ENCODE measurements around the gene SNAI3. TPM values are rescaled to one million over a fixed set of nuclear protein-coding genes. Genes with fewer than 3 reads are reported as not detected.

SNAI3 gene
- total RNA-seq, 1 experiment from 2014 or later: 9.1 TPM

DNA sequence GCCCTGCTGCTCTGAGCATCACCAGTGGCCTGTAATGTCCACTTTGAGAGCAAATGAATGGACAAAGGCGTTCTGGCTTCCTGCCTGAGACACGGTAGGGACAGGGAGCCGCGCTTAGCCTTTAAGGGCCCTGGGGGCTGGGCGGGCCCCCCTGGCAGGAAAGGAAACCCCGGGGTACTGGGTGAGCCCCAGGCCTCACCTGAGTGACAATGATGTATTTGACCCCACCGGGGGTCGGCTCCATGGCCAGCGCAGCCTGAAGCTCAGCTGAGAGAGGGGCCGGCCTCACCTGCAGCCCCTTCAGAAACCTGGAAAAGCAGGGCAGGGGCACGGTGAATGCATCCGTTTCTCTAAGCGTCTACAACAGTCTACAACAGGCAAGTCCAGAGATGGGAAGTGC is 33.2 kb downstream of the SNAI3 start (continued):
- TF ChIP-seq, protein P1, sequence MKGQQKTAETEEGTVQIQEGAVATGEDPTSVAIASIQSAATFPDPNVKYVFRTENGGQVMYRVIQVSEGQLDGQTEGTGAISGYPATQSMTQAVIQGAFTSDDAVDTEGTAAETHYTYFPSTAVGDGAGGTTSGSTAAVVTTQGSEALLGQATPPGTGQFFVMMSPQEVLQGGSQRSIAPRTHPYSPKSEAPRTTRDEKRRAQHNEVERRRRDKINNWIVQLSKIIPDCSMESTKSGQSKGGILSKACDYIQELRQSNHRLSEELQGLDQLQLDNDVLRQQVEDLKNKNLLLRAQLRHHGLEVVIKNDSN (CRISPR knock-in tag; IDR thresholded peaks at IDR 0.05): no peak

DNA sequence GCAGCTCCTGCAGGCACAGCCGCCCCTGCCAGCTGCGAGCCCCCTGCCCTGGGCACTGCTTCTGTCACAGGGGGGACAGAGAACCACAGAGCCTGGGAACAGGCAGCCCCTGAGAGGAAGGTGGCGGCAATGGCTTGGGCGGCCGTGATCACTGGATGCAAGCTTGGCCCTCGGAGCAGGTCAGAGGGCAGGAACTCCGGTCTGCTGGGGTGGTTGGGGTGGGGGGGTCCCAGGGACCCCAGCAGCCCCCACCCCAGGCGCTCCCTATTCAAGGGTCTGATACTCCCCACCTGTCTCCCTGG is 33.6 kb downstream of the SNAI3 start:
- peak; percentile 10 for DNase-seq (ENCODE audit: low spot score)
- no peak overlapping the region for H3K4me3 Mint-ChIP-seq
- H3K27ac Mint-ChIP-seq: no peak overlapping the region
- H3K36me3 Mint-ChIP-seq: peaks cover 11% of the 10 kb centered on the region
- no peaks in the 10 kb centered on the region for H3K27me3 Mint-ChIP-seq (ENCODE audit: low read depth)
- POLR2A ChIA-PET: no interaction called here
- ATAC-seq: no peak
- peaks cover 10% of the 10 kb centered on the region for H3K4me1 Mint-ChIP-seq
- H3K9me3 Mint-ChIP-seq: no peaks in the 10 kb centered on the region
- CTCF ChIA-PET: interaction anchor here (0.8 to 2.0 kb wide), 2 partner anchors 15 to 85 kb away, joined by 3 to 8 read pairs; no protein-coding TSS in a partner anchor
- TF ChIP-seq, protein P2, sequence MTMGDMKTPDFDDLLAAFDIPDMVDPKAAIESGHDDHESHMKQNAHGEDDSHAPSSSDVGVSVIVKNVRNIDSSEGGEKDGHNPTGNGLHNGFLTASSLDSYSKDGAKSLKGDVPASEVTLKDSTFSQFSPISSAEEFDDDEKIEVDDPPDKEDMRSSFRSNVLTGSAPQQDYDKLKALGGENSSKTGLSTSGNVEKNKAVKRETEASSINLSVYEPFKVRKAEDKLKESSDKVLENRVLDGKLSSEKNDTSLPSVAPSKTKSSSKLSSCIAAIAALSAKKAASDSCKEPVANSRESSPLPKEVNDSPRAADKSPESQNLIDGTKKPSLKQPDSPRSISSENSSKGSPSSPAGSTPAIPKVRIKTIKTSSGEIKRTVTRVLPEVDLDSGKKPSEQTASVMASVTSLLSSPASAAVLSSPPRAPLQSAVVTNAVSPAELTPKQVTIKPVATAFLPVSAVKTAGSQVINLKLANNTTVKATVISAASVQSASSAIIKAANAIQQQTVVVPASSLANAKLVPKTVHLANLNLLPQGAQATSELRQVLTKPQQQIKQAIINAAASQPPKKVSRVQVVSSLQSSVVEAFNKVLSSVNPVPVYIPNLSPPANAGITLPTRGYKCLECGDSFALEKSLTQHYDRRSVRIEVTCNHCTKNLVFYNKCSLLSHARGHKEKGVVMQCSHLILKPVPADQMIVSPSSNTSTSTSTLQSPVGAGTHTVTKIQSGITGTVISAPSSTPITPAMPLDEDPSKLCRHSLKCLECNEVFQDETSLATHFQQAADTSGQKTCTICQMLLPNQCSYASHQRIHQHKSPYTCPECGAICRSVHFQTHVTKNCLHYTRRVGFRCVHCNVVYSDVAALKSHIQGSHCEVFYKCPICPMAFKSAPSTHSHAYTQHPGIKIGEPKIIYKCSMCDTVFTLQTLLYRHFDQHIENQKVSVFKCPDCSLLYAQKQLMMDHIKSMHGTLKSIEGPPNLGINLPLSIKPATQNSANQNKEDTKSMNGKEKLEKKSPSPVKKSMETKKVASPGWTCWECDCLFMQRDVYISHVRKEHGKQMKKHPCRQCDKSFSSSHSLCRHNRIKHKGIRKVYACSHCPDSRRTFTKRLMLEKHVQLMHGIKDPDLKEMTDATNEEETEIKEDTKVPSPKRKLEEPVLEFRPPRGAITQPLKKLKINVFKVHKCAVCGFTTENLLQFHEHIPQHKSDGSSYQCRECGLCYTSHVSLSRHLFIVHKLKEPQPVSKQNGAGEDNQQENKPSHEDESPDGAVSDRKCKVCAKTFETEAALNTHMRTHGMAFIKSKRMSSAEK (CRISPR knock-in tag; IDR thresholded peaks at IDR 0.05; ENCODE audit: borderline replicate concordance): no peak
- no peak for TF ChIP-seq TEAD1 (CRISPR knock-in tag; IDR thresholded peaks at IDR 0.05)
- TF ChIP-seq ZNF423 (CRISPR knock-in tag; IDR thresholded peaks at IDR 0.05): no peak
- TF ChIP-seq GABPB1 (CRISPR knock-in tag; IDR thresholded peaks at IDR 0.05): no peak
- TF ChIP-seq FOXK1 (CRISPR knock-in tag; IDR thresholded peaks at IDR 0.05): no peak
- no peak for TF ChIP-seq ZNF232 (CRISPR knock-in tag; IDR thresholded peaks at IDR 0.05)
- TF ChIP-seq, protein P3, sequence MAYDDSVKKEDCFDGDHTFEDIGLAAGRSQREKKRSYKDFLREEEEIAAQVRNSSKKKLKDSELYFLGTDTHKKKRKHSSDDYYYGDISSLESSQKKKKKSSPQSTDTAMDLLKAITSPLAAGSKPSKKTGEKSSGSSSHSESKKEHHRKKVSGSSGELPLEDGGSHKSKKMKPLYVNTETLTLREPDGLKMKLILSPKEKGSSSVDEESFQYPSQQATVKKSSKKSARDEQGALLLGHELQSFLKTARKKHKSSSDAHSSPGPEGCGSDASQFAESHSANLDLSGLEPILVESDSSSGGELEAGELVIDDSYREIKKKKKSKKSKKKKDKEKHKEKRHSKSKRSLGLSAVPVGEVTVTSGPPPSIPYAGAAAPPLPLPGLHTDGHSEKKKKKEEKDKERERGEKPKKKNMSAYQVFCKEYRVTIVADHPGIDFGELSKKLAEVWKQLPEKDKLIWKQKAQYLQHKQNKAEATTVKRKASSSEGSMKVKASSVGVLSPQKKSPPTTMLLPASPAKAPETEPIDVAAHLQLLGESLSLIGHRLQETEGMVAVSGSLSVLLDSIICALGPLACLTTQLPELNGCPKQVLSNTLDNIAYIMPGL (CRISPR knock-in tag; IDR thresholded peaks at IDR 0.05): no peak
- no peak for TF ChIP-seq JAZF1 (CRISPR knock-in tag; IDR thresholded peaks at IDR 0.05)
- TF ChIP-seq SMAD4 (CRISPR knock-in tag; IDR thresholded peaks at IDR 0.05): no peak
- no peak for TF ChIP-seq NFE2L1 (CRISPR knock-in tag; IDR thresholded peaks at IDR 0.05)
- TF ChIP-seq ZNF396 (CRISPR knock-in tag; IDR thresholded peaks at IDR 0.05; ENCODE audit: borderline replicate concordance): no peak
- TF ChIP-seq, protein P4, sequence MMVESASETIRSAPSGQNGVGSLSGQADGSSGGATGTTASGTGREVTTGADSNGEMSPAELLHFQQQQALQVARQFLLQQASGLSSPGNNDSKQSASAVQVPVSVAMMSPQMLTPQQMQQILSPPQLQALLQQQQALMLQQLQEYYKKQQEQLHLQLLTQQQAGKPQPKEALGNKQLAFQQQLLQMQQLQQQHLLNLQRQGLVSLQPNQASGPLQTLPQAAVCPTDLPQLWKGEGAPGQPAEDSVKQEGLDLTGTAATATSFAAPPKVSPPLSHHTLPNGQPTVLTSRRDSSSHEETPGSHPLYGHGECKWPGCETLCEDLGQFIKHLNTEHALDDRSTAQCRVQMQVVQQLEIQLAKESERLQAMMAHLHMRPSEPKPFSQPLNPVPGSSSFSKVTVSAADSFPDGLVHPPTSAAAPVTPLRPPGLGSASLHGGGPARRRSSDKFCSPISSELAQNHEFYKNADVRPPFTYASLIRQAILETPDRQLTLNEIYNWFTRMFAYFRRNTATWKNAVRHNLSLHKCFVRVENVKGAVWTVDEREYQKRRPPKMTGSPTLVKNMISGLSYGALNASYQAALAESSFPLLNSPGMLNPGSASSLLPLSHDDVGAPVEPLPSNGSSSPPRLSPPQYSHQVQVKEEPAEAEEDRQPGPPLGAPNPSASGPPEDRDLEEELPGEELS (CRISPR knock-in tag; IDR thresholded peaks at IDR 0.05): no peak
- TF ChIP-seq, protein P5, sequence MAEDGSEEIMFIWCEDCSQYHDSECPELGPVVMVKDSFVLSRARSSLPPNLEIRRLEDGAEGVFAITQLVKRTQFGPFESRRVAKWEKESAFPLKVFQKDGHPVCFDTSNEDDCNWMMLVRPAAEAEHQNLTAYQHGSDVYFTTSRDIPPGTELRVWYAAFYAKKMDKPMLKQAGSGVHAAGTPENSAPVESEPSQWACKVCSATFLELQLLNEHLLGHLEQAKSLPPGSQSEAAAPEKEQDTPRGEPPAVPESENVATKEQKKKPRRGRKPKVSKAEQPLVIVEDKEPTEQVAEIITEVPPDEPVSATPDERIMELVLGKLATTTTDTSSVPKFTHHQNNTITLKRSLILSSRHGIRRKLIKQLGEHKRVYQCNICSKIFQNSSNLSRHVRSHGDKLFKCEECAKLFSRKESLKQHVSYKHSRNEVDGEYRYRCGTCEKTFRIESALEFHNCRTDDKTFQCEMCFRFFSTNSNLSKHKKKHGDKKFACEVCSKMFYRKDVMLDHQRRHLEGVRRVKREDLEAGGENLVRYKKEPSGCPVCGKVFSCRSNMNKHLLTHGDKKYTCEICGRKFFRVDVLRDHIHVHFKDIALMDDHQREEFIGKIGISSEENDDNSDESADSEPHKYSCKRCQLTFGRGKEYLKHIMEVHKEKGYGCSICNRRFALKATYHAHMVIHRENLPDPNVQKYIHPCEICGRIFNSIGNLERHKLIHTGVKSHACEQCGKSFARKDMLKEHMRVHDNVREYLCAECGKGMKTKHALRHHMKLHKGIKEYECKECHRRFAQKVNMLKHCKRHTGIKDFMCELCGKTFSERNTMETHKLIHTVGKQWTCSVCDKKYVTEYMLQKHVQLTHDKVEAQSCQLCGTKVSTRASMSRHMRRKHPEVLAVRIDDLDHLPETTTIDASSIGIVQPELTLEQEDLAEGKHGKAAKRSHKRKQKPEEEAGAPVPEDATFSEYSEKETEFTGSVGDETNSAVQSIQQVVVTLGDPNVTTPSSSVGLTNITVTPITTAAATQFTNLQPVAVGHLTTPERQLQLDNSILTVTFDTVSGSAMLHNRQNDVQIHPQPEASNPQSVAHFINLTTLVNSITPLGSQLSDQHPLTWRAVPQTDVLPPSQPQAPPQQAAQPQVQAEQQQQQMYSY (CRISPR knock-in tag; IDR thresholded peaks at IDR 0.05): no peak
- TF ChIP-seq, protein P6, sequence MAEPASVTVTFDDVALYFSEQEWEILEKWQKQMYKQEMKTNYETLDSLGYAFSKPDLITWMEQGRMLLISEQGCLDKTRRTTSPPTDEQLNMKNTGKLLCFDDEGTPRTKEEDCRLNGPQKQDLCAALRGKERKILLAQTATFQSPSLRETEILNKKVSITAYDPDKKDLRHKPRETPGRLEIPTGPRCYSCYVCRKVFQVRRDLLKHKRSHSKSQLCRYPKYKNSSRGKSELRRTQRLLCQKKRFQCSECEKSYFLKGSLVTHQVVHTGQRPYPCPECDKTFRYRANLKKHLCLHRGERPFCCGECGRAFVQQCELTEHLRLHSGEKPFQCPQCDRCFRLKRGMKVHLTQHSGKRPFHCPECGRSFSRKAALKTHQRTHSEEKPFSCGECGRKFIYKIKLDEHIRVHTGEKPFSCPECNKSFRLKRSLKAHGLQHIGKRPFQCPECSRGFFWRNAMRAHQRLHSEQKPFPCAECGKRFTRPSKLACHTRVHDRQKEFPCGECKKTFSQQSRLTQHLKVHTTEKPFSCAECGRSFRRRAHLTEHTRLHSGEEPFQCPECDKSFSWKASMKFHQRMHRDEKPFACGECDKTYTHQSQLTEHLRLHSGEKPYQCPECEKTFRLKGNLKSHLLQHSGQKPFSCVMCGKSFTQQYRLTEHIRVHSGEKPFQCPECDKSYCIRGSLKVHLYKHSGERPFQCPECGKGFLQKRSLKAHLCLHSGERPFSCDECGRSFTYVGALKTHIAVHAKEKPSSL (CRISPR knock-in tag; conservative IDR thresholded peaks at IDR 0.05): no peak
